ENCODE measurements around the gene PPL.
A peak's percentile ranks its signal among the peaks of the same experiment; 100 is the strongest.

Gene PPL

DNA sequence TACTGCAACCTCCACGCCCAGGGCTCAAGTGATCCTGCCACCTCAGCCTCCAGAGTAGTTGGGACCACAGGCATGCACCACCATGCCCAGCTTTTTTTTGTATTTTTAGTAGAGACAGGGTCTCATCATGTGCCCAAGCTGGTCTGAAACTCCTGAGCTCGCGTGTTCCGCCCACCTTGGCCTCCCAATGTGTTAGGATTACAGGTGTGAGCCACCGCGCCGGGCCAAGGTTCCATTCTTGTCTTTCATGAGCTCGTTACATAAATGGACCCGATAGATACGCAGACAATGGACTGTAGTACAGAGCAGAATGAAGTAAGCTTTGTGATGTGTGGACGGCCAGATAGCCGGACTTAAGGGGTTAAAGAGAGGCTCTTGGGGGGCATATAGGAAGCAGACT is 70.4 kb downstream of the PPL start:
- Mint-ChIP-seq H3K9me3 (no peaks in the 10 kb centered on the region), H3K27me3 (no peaks in the 10 kb centered on the region), H3K4me3 (no peak overlapping the region), H3K36me3 (ENCODE audit: low read depth) (peaks cover 55% of the 10 kb centered on the region), H3K4me1 (ENCODE audit: low read depth) (peaks cover 4% of the 10 kb centered on the region), H3K27ac (no peak overlapping the region)

GRCh38 chr16:4865231-4865860 is 71.6 kb downstream of the PPL start:
- Mint-ChIP-seq H3K27ac (no peak overlapping the region), H3K4me1 (ENCODE audit: low read depth) (peaks cover 4% of the 10 kb centered on the region), H3K9me3 (no peaks in the 10 kb centered on the region), H3K4me3 (no peak overlapping the region), H3K36me3 (ENCODE audit: low read depth) (peaks cover 59% of the 10 kb centered on the region), H3K27me3 (no peaks in the 10 kb centered on the region)

GRCh38 chr16:4864728-4865127 is 72.2 kb downstream of the PPL start:
- Mint-ChIP-seq H3K27me3 (no peaks in the 10 kb centered on the region), H3K4me1 (ENCODE audit: low read depth) (peaks cover 4% of the 10 kb centered on the region), H3K36me3 (ENCODE audit: low read depth) (peaks cover 64% of the 10 kb centered on the region), H3K4me3 (no peak overlapping the region), H3K27ac (no peak overlapping the region), H3K9me3 (no peaks in the 10 kb centered on the region)

GRCh38 chr16:4862639-4863038 is 74.3 kb downstream of the PPL start:
- no peaks in the 10 kb centered on the region for H3K27me3 Mint-ChIP-seq
- no peak overlapping the region for H3K27ac Mint-ChIP-seq
- H3K9me3 Mint-ChIP-seq = no peaks in the 10 kb centered on the region
- H3K36me3 Mint-ChIP-seq (ENCODE audit: low read depth) = peaks cover 71% of the 10 kb centered on the region
- peaks cover 4% of the 10 kb centered on the region for H3K4me1 Mint-ChIP-seq (ENCODE audit: low read depth)
- H3K4me3 Mint-ChIP-seq = no peak overlapping the region

DNA sequence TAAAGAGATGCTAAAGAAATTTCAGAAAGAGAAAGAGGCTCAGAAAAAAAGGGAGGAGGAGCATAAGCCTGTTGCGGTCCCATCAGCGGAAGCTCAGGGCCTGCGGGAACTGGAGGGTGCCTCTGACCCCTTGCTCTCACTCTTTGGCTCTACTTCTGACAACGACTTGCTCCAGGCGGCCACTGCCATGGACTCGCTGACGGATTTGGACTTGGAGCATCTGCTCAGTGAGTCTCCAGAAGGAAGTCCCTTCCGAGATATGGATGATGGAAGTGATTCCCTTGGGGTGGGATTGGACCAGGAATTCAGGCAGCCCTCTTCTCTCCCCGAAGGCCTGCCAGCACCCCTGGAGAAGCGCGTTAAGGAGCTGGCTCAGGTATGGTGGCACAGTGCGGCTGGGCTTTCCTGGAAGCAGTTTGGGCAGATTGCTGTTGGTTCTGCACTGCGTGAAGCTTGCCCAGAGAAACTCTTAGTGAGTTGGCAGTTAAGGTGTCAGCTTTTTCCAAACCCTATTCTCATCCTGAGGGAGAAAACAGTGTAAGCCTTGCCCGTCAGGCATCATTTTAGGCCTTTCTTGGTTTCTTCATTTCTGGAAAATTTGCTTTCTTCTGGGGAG is 76.1 kb downstream of the PPL start:
- H3K9me3 Mint-ChIP-seq = no peaks in the 10 kb centered on the region
- H3K27ac Mint-ChIP-seq = peak overlapping the region; percentile 1
- no peaks in the 10 kb centered on the region for H3K27me3 Mint-ChIP-seq
- no peaks in the 10 kb centered on the region for H3K4me1 Mint-ChIP-seq (ENCODE audit: low read depth)
- H3K36me3 Mint-ChIP-seq (ENCODE audit: low read depth) = peaks cover 74% of the 10 kb centered on the region
- H3K4me3 Mint-ChIP-seq = no peak overlapping the region

- no peaks in the 10 kb centered on the region for H3K27me3 Mint-ChIP-seq
Measured at GRCh38 chr16:4859900-4860255, 77.1 kb downstream of the PPL start.

GRCh38 chr16:4859190-4859899 is 77.6 kb downstream of the PPL start:
- H3K36me3 Mint-ChIP-seq (ENCODE audit: low read depth) = peaks cover 76% of the 10 kb centered on the region
- H3K4me1 Mint-ChIP-seq (ENCODE audit: low read depth) = no peaks in the 10 kb centered on the region
- no peak overlapping the region for H3K27ac Mint-ChIP-seq
- H3K27me3 Mint-ChIP-seq = no peaks in the 10 kb centered on the region
- no peaks in the 10 kb centered on the region for H3K9me3 Mint-ChIP-seq
- H3K4me3 Mint-ChIP-seq = no peak overlapping the region

More at GRCh38 chr16:4859900-4860255, 77.1 kb downstream of the PPL start:
- peaks cover 79% of the 10 kb centered on the region for H3K36me3 Mint-ChIP-seq (ENCODE audit: low read depth)
- H3K27ac Mint-ChIP-seq = no peak overlapping the region
- H3K9me3 Mint-ChIP-seq = no peaks in the 10 kb centered on the region
- H3K4me1 Mint-ChIP-seq (ENCODE audit: low read depth) = no peaks in the 10 kb centered on the region
- no peak overlapping the region for H3K4me3 Mint-ChIP-seq

GRCh38 chr16:4855804-4856203 is 81.1 kb downstream of the PPL start:
- Mint-ChIP-seq H3K36me3 (ENCODE audit: low read depth) (peaks cover 64% of the 10 kb centered on the region), H3K4me1 (ENCODE audit: low read depth) (peaks cover 9% of the 10 kb centered on the region), H3K9me3 (no peaks in the 10 kb centered on the region), H3K4me3 (no peak overlapping the region), H3K27me3 (no peaks in the 10 kb centered on the region), H3K27ac (no peak overlapping the region)

- no peaks in the 10 kb centered on the region for H3K9me3 Mint-ChIP-seq
- no peak overlapping the region for H3K27ac Mint-ChIP-seq
- no peak overlapping the region for H3K4me3 Mint-ChIP-seq
- H3K36me3 Mint-ChIP-seq (ENCODE audit: low read depth) = peaks cover 59% of the 10 kb centered on the region
- H3K4me1 Mint-ChIP-seq (ENCODE audit: low read depth) = peaks cover 13% of the 10 kb centered on the region
- no peaks in the 10 kb centered on the region for H3K27me3 Mint-ChIP-seq
Measured at GRCh38 chr16:4855371-4855770, 81.6 kb downstream of the PPL start.

GRCh38 chr16:4852221-4852872 is 84.6 kb downstream of the PPL start:
- Mint-ChIP-seq H3K27me3 (no peaks in the 10 kb centered on the region), H3K36me3 (ENCODE audit: low read depth) (peaks cover 32% of the 10 kb centered on the region), H3K4me1 (ENCODE audit: low read depth) (peaks cover 37% of the 10 kb centered on the region), H3K27ac (no peak overlapping the region), H3K4me3 (no peak overlapping the region), H3K9me3 (no peaks in the 10 kb centered on the region)

DNA sequence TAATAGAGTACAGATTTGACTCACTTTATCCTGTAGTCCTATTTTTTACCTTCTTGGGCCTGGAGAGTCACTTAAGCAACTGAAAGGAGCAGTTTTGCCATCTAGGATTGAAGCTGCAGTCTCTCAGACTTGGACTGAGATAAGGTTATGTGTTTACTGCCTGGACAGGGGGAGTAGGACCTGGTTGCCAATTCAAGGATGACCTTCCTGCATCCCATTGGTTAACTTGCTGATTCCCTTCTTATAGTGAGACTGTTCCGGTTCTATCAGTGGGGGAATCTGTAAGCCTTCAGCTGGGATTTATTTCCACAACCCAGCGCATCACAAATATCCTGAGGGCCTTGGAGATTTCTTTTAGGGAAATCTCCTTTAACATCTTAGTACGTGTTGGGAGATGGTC is 86.7 kb downstream of the PPL start:
- H3K9me3 Mint-ChIP-seq = no peaks in the 10 kb centered on the region
- peaks cover 30% of the 10 kb centered on the region for H3K36me3 Mint-ChIP-seq (ENCODE audit: low read depth)
- peaks cover 50% of the 10 kb centered on the region for H3K4me1 Mint-ChIP-seq (ENCODE audit: low read depth)
- no peaks in the 10 kb centered on the region for H3K27me3 Mint-ChIP-seq
- H3K4me3 Mint-ChIP-seq = no peak overlapping the region
- H3K27ac Mint-ChIP-seq = no peak overlapping the region

GRCh38 chr16:4847774-4848587 is 89.0 kb downstream of the PPL start:
- peaks cover 50% of the 10 kb centered on the region for H3K4me1 Mint-ChIP-seq (ENCODE audit: low read depth)
- peak overlapping the region; percentile 95 for H3K4me3 Mint-ChIP-seq
- no peaks in the 10 kb centered on the region for H3K27me3 Mint-ChIP-seq
- H3K9me3 Mint-ChIP-seq = no peaks in the 10 kb centered on the region
- peak overlapping the region; percentile 85 for H3K27ac Mint-ChIP-seq
- H3K36me3 Mint-ChIP-seq (ENCODE audit: low read depth) = peaks cover 30% of the 10 kb centered on the region

- H3K4me3 Mint-ChIP-seq = peak within 1 kb of the TSS; percentile 95
- H3K36me3 Mint-ChIP-seq (ENCODE audit: low read depth) = peaks cover 34% of the 10 kb centered on the region
- H3K4me1 Mint-ChIP-seq (ENCODE audit: low read depth) = peaks cover 50% of the 10 kb centered on the region
- H3K27ac Mint-ChIP-seq = peak within 1 kb of the TSS; percentile 85
- H3K27me3 Mint-ChIP-seq = no peaks in the 10 kb centered on the region
- H3K9me3 Mint-ChIP-seq = no peaks in the 10 kb centered on the region
Measured at GRCh38 chr16:4846901-4847773, 89.8 kb downstream of the PPL start, which contains the start of the genes GLYR1 and UBN1. GLYR1 (minus strand) TSS chr16:4847288; CDS start chr16:4847265, 23 bp downstream. UBN1 (plus strand) TSS chr16:4847481; CDS start chr16:4852918, 5,437 bp downstream.

DNA sequence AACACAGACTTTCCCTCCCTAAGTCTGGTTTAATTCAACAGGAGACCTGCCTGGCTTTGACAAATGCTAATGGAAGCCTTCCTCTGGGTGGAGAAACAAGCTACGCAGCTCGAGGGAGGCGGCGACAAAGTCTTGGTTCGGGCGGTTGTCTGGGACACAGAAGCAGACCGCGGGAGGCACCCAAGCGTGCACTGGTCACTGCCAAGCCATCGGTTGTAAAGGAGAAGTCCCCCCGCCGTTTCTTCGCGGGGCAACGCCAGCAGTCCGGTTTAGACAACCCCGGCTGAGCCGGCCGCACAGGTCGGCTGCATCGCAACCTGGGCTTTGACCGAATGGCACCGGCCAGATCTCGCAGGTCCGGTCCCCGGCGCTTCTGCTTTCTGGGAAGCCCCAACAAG is 90.4 kb downstream of the PPL start:
- peak overlapping the region; percentile 70 for H3K27ac Mint-ChIP-seq
- peak overlapping the region; percentile 83 for H3K4me3 Mint-ChIP-seq
- peaks cover 49% of the 10 kb centered on the region for H3K4me1 Mint-ChIP-seq (ENCODE audit: low read depth)
- H3K9me3 Mint-ChIP-seq = no peaks in the 10 kb centered on the region
- peaks cover 36% of the 10 kb centered on the region for H3K36me3 Mint-ChIP-seq (ENCODE audit: low read depth)
- no peaks in the 10 kb centered on the region for H3K27me3 Mint-ChIP-seq

Data from stimulated activated naive CD8-positive, alpha-beta T cell treated with anti-CD3 and anti-CD28 coated beads, Interleukin-15, Interleukin-2, amounts not matched to agents 100 ng/mL and 50 ng/mL, for 24 hours (primary cell).